AG08396 (cell line): Measurements from ENCODE around the gene PICALM.
"Not testable (repeated sequence)": the region's sequence is repeated elsewhere in the genome, so short reads cannot be mapped to it uniquely, and the experiment has no call there.

Experiments used
- DNase-seq: peaks from one replicate; pipeline ENCODE4 v3.0.0; 2012; ENCODE audit warnings: low spot score, mixed read lengths

Gene PICALM

GRCh38 chr11:86068951-86069407 lies at the start of gene PICALM:
Gene PICALM, minus strand, starts transcription at chr11:86069084. Its CDS starts 304 bp downstream, at chr11:86068780.
- DNase-seq, result peak; percentile 96

- no peak for DNase-seq
Measured at GRCh38 chr11:86118253-86118652, 49.4 kb upstream of the PICALM start.

GRCh38 chr11:86117712-86118063 lies 48.8 kb upstream of the PICALM start:
- no peak for DNase-seq

GRCh38 chr11:86117001-86117711 lies 48.3 kb upstream of the PICALM start:
- DNase-seq, result no peak

- peak; percentile 58 for DNase-seq
Measured at GRCh38 chr11:86116386-86116726, 47.5 kb upstream of the PICALM start.

- peak; percentile 20 for DNase-seq
Measured at GRCh38 chr11:86115542-86116385, 46.9 kb upstream of the PICALM start.

- no peak for DNase-seq
Measured at GRCh38 chr11:86108890-86109638, 40.2 kb upstream of the PICALM start.

- DNase-seq, result no peak
Measured at GRCh38 chr11:86108191-86108590, 39.3 kb upstream of the PICALM start.

- peak; percentile 54 for DNase-seq
Measured at GRCh38 chr11:86106916-86107315, 38.0 kb upstream of the PICALM start.

- not testable (repeated sequence) for DNase-seq
Measured at GRCh38 chr11:86106031-86106430, 37.1 kb upstream of the PICALM start.

- not testable (repeated sequence) for DNase-seq
Measured at GRCh38 chr11:86105601-86106000, 36.7 kb upstream of the PICALM start.

GRCh38 chr11:86103808-86104207 lies 34.9 kb upstream of the PICALM start:
- no peak for DNase-seq

- DNase-seq, result peak; percentile 25
Measured at GRCh38 chr11:86101941-86102407, 33.1 kb upstream of the PICALM start.

GRCh38 chr11:86101493-86101892 lies 32.6 kb upstream of the PICALM start:
- no peak for DNase-seq

- DNase-seq, result no peak
Measured at GRCh38 chr11:86099874-86100273, 31.0 kb upstream of the PICALM start.

GRCh38 chr11:86097980-86098379 lies 29.1 kb upstream of the PICALM start:
- DNase-seq, result no peak

- peak; percentile 38 for DNase-seq
Measured at GRCh38 chr11:86091566-86091965, 22.7 kb upstream of the PICALM start.

GRCh38 chr11:86091086-86091485 lies 22.2 kb upstream of the PICALM start:
- no peak for DNase-seq

GRCh38 chr11:86089659-86090058 lies 20.8 kb upstream of the PICALM start:
- no peak for DNase-seq

GRCh38 chr11:86087688-86088087 lies 18.8 kb upstream of the PICALM start:
- DNase-seq, result not testable (repeated sequence)

- DNase-seq, result no peak
Measured at GRCh38 chr11:86087256-86087655, 18.4 kb upstream of the PICALM start.

- DNase-seq, result no peak
Measured at GRCh38 chr11:86081455-86081854, 12.6 kb upstream of the PICALM start.
